Measurements from ENCODE around the gene SACS. TPM values are rescaled to one million over a fixed set of nuclear protein-coding genes. Genes with fewer than 3 reads are reported as not detected.

Gene SACS
- total RNA-seq, 1 experiment from 2014 or later, result 19.8 TPM

DNA sequence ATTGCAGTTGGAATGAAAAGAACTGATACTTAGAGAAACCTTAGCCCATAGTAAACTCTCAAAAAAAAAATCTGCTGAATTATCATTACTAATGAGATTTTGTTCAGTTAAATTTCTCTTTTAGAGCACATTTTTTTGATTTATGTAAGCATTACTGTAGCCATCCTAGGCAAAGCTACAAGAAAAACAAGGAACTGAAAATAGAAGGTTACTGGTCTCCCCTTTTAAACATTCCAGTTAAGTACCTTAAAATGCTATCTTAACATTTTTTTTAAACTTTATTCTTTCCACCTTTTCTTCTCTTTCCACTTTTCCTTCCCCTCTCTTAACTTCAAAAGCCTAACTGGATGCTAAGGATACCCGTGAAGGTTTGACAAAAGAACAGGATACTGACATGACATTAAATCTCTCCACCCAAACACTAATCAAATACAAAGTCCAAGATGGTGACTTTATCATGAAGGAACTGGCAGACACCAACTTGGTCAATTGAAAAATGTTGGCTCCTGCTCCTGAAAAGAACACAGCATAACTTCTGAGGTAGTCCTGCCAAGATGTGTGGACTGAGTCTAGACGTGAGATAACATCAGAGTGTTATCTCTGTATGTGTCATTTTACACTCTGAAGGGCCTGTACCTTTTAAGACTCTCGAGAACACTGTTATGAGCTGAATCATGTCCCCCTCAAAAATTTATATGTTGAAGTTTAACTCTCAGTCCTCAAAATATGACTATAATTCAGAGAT is 29.5 kb upstream of the SACS start:
- no TSS peak for BruUV-seq (replicated peaks)
- CTCF ChIA-PET, result no interaction called here
- Histone ChIP-seq H3K4me3 (ENCODE audit: low read depth in 2 of 2, low read length in 2 of 2) (no peak overlapping the region), H3K4me1 (ENCODE audit: control insufficient read depth, insufficient read depth, low read length) (no peaks in the 10 kb centered on the region), H3K27ac (ENCODE audit: low read length) (no peak overlapping the region), H3K9me3 (ENCODE audit: control insufficient read depth, insufficient read depth, low read depth, low read length) (no peaks in the 10 kb centered on the region), H3K27me3 (ENCODE audit: control insufficient read depth, insufficient read depth, low read length) (no peaks in the 10 kb centered on the region), H3K36me3 (ENCODE audit: control insufficient read depth, insufficient read depth, low read length) (no peaks in the 10 kb centered on the region)
- POLR2A ChIA-PET, result no interaction called here
- ATAC-seq (no peak), DNase-seq (ENCODE audit: low read depth, low spot score) (no peak)
- in situ Hi-C loops (cut with HindIII; ENCODE audit: low pct_unique_long_range_greater_than_20kb, low sequenced_read_pairs) (no loop called here), intact Hi-C loops (cut with micrococcal nuclease; ENCODE audit: unreplicated experiment) (loop anchor here (10.0 kb wide), 1 partner anchor 102 kb away; no protein-coding TSS in a partner anchor)
- TF ChIP-seq TCF7L2 (IDR thresholded peaks at IDR 0.05; ENCODE audit: low read depth, low read length) (no peak), CTCF (IDR thresholded peaks at IDR 0.05) (no peak), SIN3A (IDR thresholded peaks at IDR 0.05; ENCODE audit: borderline replicate concordance, insufficient read depth, low read depth, low read length) (no peak), POLR2AphosphoS5 (IDR thresholded peaks at IDR 0.05; ENCODE audit: low read depth, low read length) (no peak)
- TF ChIP-seq, protein P1, sequence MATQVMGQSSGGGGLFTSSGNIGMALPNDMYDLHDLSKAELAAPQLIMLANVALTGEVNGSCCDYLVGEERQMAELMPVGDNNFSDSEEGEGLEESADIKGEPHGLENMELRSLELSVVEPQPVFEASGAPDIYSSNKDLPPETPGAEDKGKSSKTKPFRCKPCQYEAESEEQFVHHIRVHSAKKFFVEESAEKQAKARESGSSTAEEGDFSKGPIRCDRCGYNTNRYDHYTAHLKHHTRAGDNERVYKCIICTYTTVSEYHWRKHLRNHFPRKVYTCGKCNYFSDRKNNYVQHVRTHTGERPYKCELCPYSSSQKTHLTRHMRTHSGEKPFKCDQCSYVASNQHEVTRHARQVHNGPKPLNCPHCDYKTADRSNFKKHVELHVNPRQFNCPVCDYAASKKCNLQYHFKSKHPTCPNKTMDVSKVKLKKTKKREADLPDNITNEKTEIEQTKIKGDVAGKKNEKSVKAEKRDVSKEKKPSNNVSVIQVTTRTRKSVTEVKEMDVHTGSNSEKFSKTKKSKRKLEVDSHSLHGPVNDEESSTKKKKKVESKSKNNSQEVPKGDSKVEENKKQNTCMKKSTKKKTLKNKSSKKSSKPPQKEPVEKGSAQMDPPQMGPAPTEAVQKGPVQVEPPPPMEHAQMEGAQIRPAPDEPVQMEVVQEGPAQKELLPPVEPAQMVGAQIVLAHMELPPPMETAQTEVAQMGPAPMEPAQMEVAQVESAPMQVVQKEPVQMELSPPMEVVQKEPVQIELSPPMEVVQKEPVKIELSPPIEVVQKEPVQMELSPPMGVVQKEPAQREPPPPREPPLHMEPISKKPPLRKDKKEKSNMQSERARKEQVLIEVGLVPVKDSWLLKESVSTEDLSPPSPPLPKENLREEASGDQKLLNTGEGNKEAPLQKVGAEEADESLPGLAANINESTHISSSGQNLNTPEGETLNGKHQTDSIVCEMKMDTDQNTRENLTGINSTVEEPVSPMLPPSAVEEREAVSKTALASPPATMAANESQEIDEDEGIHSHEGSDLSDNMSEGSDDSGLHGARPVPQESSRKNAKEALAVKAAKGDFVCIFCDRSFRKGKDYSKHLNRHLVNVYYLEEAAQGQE (IDR thresholded peaks at IDR 0.05; ENCODE audit: insufficient read depth in 1 of 2, low read depth in 2 of 2, low read length in 1 of 2), result no peak

GRCh38 chr13:23461544-23461943 is 28.0 kb upstream of the SACS start:
- intact Hi-C loops (cut with micrococcal nuclease; ENCODE audit: unreplicated experiment) (loop anchor here (10.0 kb wide), 1 partner anchor 103 kb away; no protein-coding TSS in a partner anchor), in situ Hi-C loops (cut with HindIII; ENCODE audit: low pct_unique_long_range_greater_than_20kb, low sequenced_read_pairs) (no loop called here)
- no peak for TF ChIP-seq TCF7L2 (IDR thresholded peaks at IDR 0.05; ENCODE audit: low read depth, low read length)
- no peak for TF ChIP-seq CTCF (IDR thresholded peaks at IDR 0.05)
- no peak for TF ChIP-seq SIN3A (IDR thresholded peaks at IDR 0.05; ENCODE audit: borderline replicate concordance, insufficient read depth, low read depth, low read length)
- no peak for TF ChIP-seq POLR2AphosphoS5 (IDR thresholded peaks at IDR 0.05; ENCODE audit: low read depth, low read length)
- TF ChIP-seq, protein P1 (IDR thresholded peaks at IDR 0.05; ENCODE audit: insufficient read depth in 1 of 2, low read depth in 2 of 2, low read length in 1 of 2), result no peak
- POLR2A ChIA-PET, result no interaction called here
- Histone ChIP-seq H3K4me3 (ENCODE audit: low read depth in 2 of 2, low read length in 2 of 2) (no peak overlapping the region), H3K4me1 (ENCODE audit: control insufficient read depth, insufficient read depth, low read length) (no peaks in the 10 kb centered on the region), H3K27me3 (ENCODE audit: control insufficient read depth, insufficient read depth, low read length) (no peaks in the 10 kb centered on the region), H3K9me3 (ENCODE audit: control insufficient read depth, insufficient read depth, low read depth, low read length) (no peaks in the 10 kb centered on the region), H3K27ac (ENCODE audit: low read length) (no peak overlapping the region), H3K36me3 (ENCODE audit: control insufficient read depth, insufficient read depth, low read length) (no peaks in the 10 kb centered on the region)
- no TSS peak for BruUV-seq (replicated peaks)
- DNase-seq (ENCODE audit: low read depth, low spot score), result no peak
- CTCF ChIA-PET, result no interaction called here
- no peak for ATAC-seq

All from Panc1 (cell line).